ENCODE results near the gene MRPS26.

DNA sequence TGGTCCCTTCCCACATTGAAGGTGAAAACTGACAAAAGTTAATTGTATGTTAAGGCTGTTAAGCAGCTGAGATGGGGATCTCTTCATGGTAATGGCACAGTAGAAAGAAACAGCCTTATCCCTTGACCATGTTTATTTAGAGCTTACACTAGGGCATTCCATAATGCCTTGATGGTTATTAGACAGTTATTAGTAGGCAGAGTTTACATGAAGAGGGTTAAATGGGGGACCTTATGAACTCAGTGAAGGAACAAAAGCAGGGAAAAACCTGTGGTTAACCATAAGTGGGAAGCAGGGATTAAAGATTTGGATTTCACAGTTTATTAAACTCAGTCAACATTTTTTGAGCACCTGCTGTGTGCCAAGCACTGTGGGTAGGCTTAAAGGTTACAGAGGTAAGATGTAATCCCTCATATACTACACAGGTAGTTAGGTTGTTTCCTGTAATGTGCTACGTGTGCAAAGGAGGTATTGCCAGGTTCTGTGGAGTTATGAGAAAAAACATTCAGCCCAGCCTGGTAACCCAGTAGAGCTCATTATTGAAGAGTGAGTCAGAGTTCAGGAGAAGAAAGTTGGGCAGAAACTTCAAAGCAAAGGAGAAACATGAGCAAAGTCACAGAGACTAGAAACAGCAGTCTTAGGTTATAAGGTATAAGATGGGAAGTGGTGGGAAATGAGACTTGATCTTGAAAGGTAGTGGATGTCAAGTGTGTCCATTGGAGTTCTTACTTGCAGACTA lies 34.7 kb upstream of the MRPS26 start:
- TF ChIP-seq, protein P1, sequence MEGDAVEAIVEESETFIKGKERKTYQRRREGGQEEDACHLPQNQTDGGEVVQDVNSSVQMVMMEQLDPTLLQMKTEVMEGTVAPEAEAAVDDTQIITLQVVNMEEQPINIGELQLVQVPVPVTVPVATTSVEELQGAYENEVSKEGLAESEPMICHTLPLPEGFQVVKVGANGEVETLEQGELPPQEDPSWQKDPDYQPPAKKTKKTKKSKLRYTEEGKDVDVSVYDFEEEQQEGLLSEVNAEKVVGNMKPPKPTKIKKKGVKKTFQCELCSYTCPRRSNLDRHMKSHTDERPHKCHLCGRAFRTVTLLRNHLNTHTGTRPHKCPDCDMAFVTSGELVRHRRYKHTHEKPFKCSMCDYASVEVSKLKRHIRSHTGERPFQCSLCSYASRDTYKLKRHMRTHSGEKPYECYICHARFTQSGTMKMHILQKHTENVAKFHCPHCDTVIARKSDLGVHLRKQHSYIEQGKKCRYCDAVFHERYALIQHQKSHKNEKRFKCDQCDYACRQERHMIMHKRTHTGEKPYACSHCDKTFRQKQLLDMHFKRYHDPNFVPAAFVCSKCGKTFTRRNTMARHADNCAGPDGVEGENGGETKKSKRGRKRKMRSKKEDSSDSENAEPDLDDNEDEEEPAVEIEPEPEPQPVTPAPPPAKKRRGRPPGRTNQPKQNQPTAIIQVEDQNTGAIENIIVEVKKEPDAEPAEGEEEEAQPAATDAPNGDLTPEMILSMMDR (IDR thresholded peaks at IDR 0.05), result no peak
- no peak for TF ChIP-seq POLR2A (IDR thresholded peaks at IDR 0.05)

Measured in Peyer's patch (tissue), 4 donors.